ENCODE data around the gene METTL25. TPM values are rescaled to one million over a fixed set of nuclear protein-coding genes. Genes with fewer than 3 reads are reported as not detected.

Gene METTL25
- polyA plus RNA-seq, 1 of the 3 experiments (the other 2 are of a cell fraction): 3.0 TPM

DNA sequence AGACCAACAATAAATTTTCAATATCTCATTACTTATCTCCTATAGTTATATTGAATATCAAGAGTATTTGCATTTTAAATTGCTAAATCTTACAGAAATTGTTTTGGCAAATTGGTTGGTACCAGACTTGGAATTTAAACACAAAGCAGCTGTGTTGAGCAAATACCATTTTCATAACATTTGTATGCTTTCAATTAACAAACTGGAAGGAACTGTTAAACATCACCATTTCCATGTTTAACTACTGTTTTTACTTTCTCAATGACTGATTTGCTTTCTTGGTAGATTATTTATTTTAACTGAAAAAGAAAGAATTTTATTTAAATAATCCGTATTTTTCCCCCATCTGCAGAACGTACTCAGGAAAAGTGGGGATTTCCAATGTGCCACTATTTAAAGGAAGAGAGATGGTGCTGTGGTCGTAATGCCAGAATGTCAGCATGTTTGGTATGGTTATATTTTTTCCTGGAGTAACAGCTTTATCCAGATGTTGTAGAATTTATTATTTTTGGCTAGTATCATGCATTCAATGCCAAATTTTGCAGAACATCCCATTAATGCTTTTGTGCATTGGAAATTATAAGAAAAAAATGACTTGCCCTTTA lies 72.3 kb downstream of the METTL25 start:
- Histone ChIP-seq H3K4me1 (ENCODE audit: control insufficient read depth in 1 of 2, insufficient read depth in 2 of 2, low read depth in 1 of 2, low read length in 1 of 2) (no peaks in the 10 kb centered on the region; a peak in 1 of 4 replicates), H3K79me2 (ENCODE audit: insufficient read depth) (no peaks in the 10 kb centered on the region), H4K20me1 (ENCODE audit: insufficient read depth) (no peaks in the 10 kb centered on the region), H3K9ac (no peak overlapping the region), H2AFZ (ENCODE audit: low read depth) (no peak overlapping the region), H3K27me3 (ENCODE audit: insufficient read depth) (no peaks in the 10 kb centered on the region), H3F3A (replicated peaks; ENCODE audit: insufficient read depth) (no peaks in the 10 kb centered on the region), H3K27ac (ENCODE audit: low read depth in 2 of 2, low read length in 1 of 2) (no peak overlapping the region), H3K9me2 (no peaks in the 10 kb centered on the region), H3K9me3 (no peaks in the 10 kb centered on the region), H3K4me3 (ENCODE audit: low read depth in 2 of 2, low read length in 1 of 2) (no peak overlapping the region), H3K4me2 (no peak overlapping the region), H3K36me3 (replicated peaks in 1 of 2; ENCODE audit: control insufficient read depth in 1 of 2, insufficient read depth in 2 of 2, low read length in 1 of 2) (no peaks in the 10 kb centered on the region)
- ChIA-PET CTCF (no interaction called here), POLR2A (no interaction called here)
- 81% methylated on average over 3 of the region's 3 CpGs for WGBS (ENCODE audit: low lambda C conversion rate)
- TF ChIP-seq, protein P1, sequence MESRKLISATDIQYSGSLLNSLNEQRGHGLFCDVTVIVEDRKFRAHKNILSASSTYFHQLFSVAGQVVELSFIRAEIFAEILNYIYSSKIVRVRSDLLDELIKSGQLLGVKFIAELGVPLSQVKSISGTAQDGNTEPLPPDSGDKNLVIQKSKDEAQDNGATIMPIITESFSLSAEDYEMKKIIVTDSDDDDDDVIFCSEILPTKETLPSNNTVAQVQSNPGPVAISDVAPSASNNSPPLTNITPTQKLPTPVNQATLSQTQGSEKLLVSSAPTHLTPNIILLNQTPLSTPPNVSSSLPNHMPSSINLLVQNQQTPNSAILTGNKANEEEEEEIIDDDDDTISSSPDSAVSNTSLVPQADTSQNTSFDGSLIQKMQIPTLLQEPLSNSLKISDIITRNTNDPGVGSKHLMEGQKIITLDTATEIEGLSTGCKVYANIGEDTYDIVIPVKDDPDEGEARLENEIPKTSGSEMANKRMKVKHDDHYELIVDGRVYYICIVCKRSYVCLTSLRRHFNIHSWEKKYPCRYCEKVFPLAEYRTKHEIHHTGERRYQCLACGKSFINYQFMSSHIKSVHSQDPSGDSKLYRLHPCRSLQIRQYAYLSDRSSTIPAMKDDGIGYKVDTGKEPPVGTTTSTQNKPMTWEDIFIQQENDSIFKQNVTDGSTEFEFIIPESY (IDR thresholded peaks at IDR 0.05; ENCODE audit: borderline replicate concordance, low read depth): no peak
- TF ChIP-seq FOXM1 (IDR thresholded peaks at IDR 0.05; ENCODE audit: low read depth) (no peak), RFX5 (IDR thresholded peaks at IDR 0.05; ENCODE audit: low read length) (no peak), NRF1 (IDR thresholded peaks at IDR 0.05; ENCODE audit: low read depth, low read length) (no peak), MXI1 (IDR thresholded peaks at IDR 0.05; ENCODE audit: low read depth, low read length) (no peak), FOSL2 (IDR thresholded peaks at IDR 0.05; ENCODE audit: borderline replicate concordance, low read depth) (no peak), TCF12 (IDR thresholded peaks at IDR 0.05) (no peak), GATA2 (CRISPR knock-in tag; IDR thresholded peaks at IDR 0.05) (no peak), RCOR1 (IDR thresholded peaks at IDR 0.05; ENCODE audit: low read length) (no peak), CHD2 (IDR thresholded peaks at IDR 0.05; ENCODE audit: low read length, partially characterized antibody) (no peak), SMC3 (IDR thresholded peaks at IDR 0.05; ENCODE audit: low read depth, low read length) (no peak), RXRA (IDR thresholded peaks at IDR 0.05; ENCODE audit: borderline replicate concordance, low read depth) (no peak), RAD21 (IDR thresholded peaks at IDR 0.05; ENCODE audit: low read length) (no peak), JUND (IDR thresholded peaks at IDR 0.05) (no peak), NFIC (IDR thresholded peaks at IDR 0.05; ENCODE audit: borderline replicate concordance) (no peak)
- TF ChIP-seq, protein P2, sequence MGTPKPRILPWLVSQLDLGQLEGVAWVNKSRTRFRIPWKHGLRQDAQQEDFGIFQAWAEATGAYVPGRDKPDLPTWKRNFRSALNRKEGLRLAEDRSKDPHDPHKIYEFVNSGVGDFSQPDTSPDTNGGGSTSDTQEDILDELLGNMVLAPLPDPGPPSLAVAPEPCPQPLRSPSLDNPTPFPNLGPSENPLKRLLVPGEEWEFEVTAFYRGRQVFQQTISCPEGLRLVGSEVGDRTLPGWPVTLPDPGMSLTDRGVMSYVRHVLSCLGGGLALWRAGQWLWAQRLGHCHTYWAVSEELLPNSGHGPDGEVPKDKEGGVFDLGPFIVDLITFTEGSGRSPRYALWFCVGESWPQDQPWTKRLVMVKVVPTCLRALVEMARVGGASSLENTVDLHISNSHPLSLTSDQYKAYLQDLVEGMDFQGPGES (IDR thresholded peaks at IDR 0.05; ENCODE audit: low read depth, low read length): no peak
- TF ChIP-seq, protein P3, sequence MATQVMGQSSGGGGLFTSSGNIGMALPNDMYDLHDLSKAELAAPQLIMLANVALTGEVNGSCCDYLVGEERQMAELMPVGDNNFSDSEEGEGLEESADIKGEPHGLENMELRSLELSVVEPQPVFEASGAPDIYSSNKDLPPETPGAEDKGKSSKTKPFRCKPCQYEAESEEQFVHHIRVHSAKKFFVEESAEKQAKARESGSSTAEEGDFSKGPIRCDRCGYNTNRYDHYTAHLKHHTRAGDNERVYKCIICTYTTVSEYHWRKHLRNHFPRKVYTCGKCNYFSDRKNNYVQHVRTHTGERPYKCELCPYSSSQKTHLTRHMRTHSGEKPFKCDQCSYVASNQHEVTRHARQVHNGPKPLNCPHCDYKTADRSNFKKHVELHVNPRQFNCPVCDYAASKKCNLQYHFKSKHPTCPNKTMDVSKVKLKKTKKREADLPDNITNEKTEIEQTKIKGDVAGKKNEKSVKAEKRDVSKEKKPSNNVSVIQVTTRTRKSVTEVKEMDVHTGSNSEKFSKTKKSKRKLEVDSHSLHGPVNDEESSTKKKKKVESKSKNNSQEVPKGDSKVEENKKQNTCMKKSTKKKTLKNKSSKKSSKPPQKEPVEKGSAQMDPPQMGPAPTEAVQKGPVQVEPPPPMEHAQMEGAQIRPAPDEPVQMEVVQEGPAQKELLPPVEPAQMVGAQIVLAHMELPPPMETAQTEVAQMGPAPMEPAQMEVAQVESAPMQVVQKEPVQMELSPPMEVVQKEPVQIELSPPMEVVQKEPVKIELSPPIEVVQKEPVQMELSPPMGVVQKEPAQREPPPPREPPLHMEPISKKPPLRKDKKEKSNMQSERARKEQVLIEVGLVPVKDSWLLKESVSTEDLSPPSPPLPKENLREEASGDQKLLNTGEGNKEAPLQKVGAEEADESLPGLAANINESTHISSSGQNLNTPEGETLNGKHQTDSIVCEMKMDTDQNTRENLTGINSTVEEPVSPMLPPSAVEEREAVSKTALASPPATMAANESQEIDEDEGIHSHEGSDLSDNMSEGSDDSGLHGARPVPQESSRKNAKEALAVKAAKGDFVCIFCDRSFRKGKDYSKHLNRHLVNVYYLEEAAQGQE (IDR thresholded peaks at IDR 0.05; ENCODE audit: low read depth, low read length): no peak
- TF ChIP-seq, protein P4, sequence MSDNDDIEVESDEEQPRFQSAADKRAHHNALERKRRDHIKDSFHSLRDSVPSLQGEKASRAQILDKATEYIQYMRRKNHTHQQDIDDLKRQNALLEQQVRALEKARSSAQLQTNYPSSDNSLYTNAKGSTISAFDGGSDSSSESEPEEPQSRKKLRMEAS (IDR thresholded peaks at IDR 0.05; ENCODE audit: low read depth): no peak
- TF ChIP-seq, protein P5, sequence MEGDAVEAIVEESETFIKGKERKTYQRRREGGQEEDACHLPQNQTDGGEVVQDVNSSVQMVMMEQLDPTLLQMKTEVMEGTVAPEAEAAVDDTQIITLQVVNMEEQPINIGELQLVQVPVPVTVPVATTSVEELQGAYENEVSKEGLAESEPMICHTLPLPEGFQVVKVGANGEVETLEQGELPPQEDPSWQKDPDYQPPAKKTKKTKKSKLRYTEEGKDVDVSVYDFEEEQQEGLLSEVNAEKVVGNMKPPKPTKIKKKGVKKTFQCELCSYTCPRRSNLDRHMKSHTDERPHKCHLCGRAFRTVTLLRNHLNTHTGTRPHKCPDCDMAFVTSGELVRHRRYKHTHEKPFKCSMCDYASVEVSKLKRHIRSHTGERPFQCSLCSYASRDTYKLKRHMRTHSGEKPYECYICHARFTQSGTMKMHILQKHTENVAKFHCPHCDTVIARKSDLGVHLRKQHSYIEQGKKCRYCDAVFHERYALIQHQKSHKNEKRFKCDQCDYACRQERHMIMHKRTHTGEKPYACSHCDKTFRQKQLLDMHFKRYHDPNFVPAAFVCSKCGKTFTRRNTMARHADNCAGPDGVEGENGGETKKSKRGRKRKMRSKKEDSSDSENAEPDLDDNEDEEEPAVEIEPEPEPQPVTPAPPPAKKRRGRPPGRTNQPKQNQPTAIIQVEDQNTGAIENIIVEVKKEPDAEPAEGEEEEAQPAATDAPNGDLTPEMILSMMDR (IDR thresholded peaks at IDR 0.05): no peak
- TF ChIP-seq, protein P6, sequence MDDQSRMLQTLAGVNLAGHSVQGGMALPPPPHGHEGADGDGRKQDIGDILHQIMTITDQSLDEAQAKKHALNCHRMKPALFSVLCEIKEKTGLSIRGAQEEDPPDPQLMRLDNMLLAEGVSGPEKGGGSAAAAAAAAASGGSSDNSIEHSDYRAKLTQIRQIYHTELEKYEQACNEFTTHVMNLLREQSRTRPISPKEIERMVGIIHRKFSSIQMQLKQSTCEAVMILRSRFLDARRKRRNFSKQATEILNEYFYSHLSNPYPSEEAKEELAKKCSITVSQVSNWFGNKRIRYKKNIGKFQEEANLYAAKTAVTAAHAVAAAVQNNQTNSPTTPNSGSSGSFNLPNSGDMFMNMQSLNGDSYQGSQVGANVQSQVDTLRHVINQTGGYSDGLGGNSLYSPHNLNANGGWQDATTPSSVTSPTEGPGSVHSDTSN (IDR thresholded peaks at IDR 0.05): no peak
- DNase-seq: no peak

All from SK-N-SH (cell line).